Osteocyte (in vitro differentiated cells): Measurements from ENCODE around the gene IL16. TPM values are rescaled to one million over a fixed set of nuclear protein-coding genes. Genes with fewer than 3 reads are reported as not detected.

Experiments
- DNase-seq: peaks from one replicate; pipeline ENCODE4 v3.0.0; 2021; ENCODE audit warnings: mixed read lengths; ENCODE audit not compliant: unreplicated experiment; ENCODE audit errors: extremely low spot score
- H3K27ac Mint-ChIP-seq: one replicate; pipeline ENCODE4 v1.8.0; 2021; ENCODE audit warnings: mild to moderate bottlenecking, mixed read lengths; ENCODE audit not compliant: unreplicated experiment
- H3K27me3 Mint-ChIP-seq: one replicate; pipeline ENCODE4 v1.8.0; 2021; ENCODE audit warnings: mixed read lengths; ENCODE audit not compliant: unreplicated experiment
- H3K36me3 Mint-ChIP-seq: one replicate; pipeline ENCODE4 v1.8.0; 2021; ENCODE audit warnings: mixed read lengths; ENCODE audit not compliant: unreplicated experiment
- H3K4me1 Mint-ChIP-seq: one replicate; pipeline ENCODE4 v1.8.0; 2021; ENCODE audit warnings: mixed read lengths; ENCODE audit not compliant: unreplicated experiment
- H3K4me3 Mint-ChIP-seq: one replicate; pipeline ENCODE4 v1.8.0; 2021; ENCODE audit warnings: mild to moderate bottlenecking, moderate library complexity, mixed read lengths; ENCODE audit not compliant: unreplicated experiment
- H3K9me3 Mint-ChIP-seq: one replicate; pipeline ENCODE4 v1.8.0; 2021; ENCODE audit warnings: mixed read lengths; ENCODE audit not compliant: unreplicated experiment
- CTCF ChIP-seq: fragments of 200-600 bp; sonication (generic); IDR thresholded peaks from 2 replicates; pipeline ENCODE4 v1.5.0; 2021; ENCODE audit warnings: antibody characterized with exemption, mild to moderate bottlenecking, moderate library complexity
- total RNA-seq: library from RNA; stranded (reverse); gene quantifications from 2 replicates; pipeline ENCODE4 v1.2.1, GENCODE V29; 2021

The IL16 gene
- total RNA-seq, 1 donor from 2014 or later: not detected

DNA sequence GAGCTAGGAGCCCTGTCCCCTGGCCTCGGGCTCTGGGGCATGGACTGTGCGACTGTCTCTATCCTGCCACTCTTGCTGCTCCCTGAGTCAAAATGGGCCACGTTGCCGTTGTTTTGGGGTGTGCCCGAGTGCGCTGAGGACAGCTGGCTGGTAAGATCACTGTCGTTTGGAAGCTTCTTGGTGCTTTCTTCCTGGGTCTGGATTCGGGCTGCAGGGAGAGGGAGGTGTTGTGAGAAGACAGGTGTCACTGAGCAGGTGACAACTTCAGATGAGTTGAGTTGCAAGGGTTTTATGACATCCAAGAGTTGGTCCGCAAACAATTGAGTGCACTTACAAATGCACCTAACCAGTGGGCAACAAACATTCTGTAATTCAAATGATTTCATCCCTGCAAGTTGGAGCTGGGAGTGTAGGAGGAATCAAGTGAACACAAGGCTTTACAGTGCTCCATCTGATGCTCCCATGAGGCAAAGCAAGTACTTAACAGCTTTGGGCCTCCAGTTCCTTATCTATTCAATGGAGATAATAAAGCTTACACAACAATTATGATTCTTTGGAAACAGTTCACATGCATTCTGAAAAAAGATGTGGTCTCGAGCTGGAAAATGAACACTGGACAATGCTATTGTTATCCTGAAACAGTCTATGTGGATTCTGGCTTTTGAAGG is 138.2 kb downstream of the IL16 start:
- Mint-ChIP-seq H3K4me1 (peaks cover 23% of the 10 kb centered on the region), H3K27me3 (peaks cover 7% of the 10 kb centered on the region), H3K4me3 (no peak overlapping the region), H3K27ac (no peak overlapping the region), H3K9me3 (no peaks in the 10 kb centered on the region), H3K36me3 (no peaks in the 10 kb centered on the region)
- DNase-seq: no peak
- TF ChIP-seq CTCF: no peak

DNA sequence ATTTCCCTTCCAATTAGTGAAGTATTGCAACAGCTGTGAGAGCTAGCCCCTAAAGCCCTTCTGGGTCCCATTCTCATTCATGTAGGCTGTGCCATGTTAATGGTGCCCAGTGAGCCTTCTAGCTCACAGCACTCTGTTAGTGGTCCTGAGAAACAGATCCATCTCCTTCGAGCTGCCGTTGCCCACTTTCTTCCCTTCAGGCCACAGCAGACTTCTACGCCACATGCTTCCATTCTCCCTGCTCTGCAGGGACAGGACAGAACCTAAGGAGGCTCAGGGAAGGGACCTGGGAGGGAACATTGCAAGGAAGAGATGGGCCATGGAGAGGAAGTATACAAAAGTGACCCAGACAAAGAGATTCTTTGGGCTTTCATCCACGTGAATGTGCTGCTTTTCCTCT is 139.0 kb downstream of the IL16 start:
- Mint-ChIP-seq H3K4me3 (no peak overlapping the region), H3K4me1 (peaks cover 23% of the 10 kb centered on the region), H3K9me3 (no peaks in the 10 kb centered on the region), H3K27me3 (peaks cover 9% of the 10 kb centered on the region), H3K36me3 (no peaks in the 10 kb centered on the region), H3K27ac (no peak overlapping the region)
- TF ChIP-seq CTCF: no peak
- peak; percentile 42 for DNase-seq

DNA sequence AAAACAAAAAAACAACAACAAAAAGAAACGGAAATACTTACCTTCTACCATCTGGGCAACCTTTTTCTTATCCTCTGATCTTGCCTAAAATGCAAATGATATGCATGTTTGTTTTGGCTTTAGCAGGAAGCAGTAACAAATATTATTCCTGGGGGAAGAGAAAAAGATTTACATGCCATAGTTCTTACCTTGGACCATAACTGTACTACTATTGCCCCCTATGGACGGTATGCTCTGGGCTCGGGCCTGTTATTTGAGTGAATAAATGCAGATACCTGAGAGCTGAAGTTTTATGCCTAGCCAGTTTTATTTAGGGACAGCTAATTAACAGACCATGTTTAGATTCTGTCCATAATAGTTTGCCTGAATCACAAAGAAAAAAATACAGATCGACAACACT is 139.9 kb downstream of the IL16 start:
- peak; percentile 15 for DNase-seq
- Mint-ChIP-seq H3K27ac (no peak overlapping the region), H3K27me3 (peaks cover 10% of the 10 kb centered on the region), H3K36me3 (no peaks in the 10 kb centered on the region), H3K4me1 (peaks cover 23% of the 10 kb centered on the region), H3K4me3 (no peak overlapping the region), H3K9me3 (no peaks in the 10 kb centered on the region)
- TF ChIP-seq CTCF: peak; percentile 17

DNA sequence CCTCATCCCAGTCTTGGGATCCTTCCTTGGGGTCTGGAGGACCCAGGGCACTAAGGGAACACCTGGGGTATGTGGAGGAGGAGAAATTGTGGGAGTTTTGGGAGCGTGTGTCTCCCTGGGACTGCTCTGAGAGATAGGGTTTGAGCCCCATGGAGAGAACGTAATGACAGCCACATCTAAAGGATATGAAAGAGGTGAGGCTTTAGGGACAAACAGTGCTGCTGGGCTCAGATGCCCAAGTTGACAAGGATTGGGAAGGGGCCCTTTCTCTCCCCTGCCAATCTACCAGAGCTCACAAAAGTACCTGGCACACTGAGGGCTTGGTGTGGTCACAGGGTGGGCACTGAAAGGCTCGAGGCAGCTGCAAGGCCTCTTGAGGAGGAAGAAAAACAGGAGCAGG is 140.6 kb downstream of the IL16 start:
- H3K4me3 Mint-ChIP-seq: no peak overlapping the region
- no peak for TF ChIP-seq CTCF
- no peak overlapping the region for H3K27ac Mint-ChIP-seq
- H3K4me1 Mint-ChIP-seq: peaks cover 23% of the 10 kb centered on the region
- H3K9me3 Mint-ChIP-seq: no peaks in the 10 kb centered on the region
- no peaks in the 10 kb centered on the region for H3K36me3 Mint-ChIP-seq
- peaks cover 9% of the 10 kb centered on the region for H3K27me3 Mint-ChIP-seq
- DNase-seq: peak; percentile 25

DNA sequence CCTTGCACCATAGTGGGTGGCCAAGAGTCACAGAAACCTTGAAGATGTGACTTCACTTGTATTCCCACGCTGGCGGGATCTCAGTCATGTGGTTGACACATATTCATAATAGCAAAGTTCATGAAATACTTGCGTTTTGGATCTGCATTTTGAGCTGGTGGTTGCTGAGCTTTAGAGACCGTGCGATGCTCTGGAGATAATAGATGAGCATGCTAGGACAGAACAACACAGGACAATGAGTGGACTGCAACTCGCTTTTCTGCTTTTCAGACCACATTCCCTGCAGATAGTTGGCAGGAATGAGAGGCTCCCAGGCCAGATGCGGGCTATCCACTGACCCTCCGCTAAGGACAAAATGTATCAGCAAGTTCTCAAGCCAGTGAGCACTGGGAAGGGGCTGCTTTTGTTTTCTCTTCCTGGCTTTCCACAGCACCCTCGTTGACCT is 141.1 kb downstream of the IL16 start:
- Mint-ChIP-seq H3K4me1 (peaks cover 23% of the 10 kb centered on the region), H3K27ac (peak overlapping the region; percentile 47), H3K36me3 (no peaks in the 10 kb centered on the region), H3K4me3 (no peak overlapping the region), H3K9me3 (no peaks in the 10 kb centered on the region), H3K27me3 (peaks cover 14% of the 10 kb centered on the region)
- DNase-seq: peak; percentile 46
- TF ChIP-seq CTCF: no peak
